ENCODE measurements around the gene AGA. TPM values are rescaled to one million over a fixed set of nuclear protein-coding genes. Genes with fewer than 3 reads are reported as not detected.

Gene AGA
- polyA plus RNA-seq, 4 donors: 29.9 to 40.4 (median 31.9) TPM

DNA sequence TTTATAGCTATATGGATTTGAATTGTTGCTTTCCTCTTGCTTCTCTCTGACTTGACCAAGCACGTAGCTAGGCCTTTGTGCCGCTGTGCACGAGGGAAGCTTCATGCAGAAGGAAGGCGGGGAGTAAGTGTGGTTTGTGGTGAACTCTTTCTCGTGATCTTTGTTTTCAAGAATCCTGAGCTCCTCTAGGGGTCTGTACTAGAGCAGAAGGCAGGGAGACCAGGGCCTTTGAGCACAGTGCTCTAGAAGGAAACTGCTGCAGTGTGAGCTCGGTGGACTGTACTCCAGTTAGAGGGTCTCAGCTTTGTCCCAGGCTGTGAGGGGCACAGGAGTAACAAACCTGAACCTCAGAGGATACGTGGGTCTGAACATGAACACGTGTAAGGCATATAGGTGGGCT is 49.0 kb downstream of the AGA start:
- DNase-seq (ENCODE audit: low read depth in 4 of 4, low spot score in 2 of 4): no peak

DNA sequence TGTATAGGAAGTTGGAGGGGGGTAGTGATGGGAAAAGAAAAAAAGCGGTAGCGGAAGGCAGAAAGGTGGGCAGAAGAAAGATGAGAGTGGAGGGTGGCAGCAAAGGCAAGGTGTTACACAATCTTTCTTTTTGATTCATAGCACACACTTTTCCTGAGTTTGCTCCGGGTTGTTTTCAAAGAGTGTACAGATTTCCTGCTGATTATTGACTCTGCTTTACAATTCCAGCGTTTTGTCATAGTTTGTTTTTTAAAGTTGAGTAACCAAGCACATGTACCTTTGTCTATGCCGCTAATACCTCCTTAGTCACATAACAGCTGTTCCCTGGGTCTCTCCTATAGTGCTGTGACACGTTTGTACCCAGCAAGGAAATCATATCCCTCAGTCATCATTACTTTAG is 50.3 kb downstream of the AGA start:
- no peak for DNase-seq (ENCODE audit: low read depth in 4 of 4, low spot score in 2 of 4)

DNA sequence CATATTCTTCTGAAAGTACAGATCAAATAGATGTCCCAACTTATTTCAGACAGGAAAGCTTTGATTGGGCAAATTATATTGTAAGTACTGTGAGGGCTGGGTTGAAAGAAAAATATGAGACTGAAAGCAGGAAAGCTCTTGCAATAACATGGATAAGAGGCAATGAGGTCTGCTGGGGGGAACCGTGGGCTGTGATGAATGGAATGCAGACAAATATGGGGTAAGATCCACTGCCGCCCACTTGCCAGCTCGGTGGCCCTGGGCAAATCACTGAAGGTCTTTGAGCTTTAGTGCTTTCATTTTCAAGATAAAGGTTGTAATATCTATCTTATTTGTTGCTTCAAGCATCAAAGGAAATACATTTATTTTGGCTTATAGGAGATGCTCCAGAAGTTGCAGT is 51.0 kb downstream of the AGA start:
- no peak for DNase-seq (ENCODE audit: low read depth in 4 of 4, low spot score in 2 of 4)

DNA sequence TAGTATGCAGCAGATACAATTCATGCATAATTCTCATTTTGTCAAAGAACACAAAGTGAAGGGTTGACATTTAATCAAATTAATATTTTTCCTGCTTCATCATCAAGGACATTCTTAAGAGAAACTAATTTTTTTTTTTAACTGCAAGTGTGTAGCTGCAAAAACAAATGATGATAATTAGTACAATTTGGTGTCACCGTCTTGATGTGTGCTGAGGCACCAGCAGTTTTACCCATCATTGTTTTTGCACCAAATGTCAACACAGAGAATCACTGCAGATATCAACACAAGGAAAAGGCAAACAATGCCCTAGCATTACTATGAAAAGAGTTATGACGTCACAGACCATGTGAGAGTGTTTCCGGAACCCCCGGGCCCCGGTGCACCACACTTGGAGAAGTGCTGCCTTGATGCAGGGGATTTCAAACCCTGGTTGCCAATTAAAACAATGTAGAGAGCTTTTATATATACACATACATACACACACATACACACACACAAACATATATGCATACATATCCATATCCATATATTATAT is 55.9 kb downstream of the AGA start:
- no peak for DNase-seq (ENCODE audit: low read depth in 4 of 4, low spot score in 2 of 4)

DNA sequence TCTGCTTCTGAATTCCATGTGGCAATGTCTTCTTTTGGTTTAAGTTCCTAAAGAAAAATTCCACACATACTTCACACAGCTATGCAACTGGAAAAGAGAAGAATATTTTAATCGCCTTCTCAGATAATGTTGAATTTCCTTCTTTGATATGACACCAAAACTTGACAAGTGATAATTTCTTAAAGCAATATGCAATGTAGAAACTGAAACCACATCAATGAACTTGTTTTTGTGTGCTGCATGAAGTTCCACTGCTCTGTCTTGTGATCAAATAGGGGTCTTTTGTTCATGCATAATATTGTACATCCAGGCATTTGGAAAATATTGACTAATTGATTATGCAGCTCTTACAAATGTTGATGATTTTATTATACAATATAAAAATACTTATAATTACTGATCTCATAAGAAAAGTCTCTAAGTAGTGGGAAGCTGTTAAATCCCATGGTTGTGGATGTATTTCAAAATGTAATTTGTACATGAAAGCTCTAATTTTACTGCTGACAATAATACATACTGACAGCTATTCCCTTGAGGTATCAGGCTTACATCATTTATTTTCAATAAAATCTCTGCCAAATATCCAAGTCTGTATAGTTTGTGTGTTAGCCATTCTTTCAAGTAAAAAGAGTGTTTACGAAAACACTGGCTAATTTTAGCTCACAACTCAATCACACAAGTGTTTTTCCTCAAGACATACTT is 56.5 kb downstream of the AGA start:
- no peak for DNase-seq (ENCODE audit: low read depth in 4 of 4, low spot score in 2 of 4)

DNA sequence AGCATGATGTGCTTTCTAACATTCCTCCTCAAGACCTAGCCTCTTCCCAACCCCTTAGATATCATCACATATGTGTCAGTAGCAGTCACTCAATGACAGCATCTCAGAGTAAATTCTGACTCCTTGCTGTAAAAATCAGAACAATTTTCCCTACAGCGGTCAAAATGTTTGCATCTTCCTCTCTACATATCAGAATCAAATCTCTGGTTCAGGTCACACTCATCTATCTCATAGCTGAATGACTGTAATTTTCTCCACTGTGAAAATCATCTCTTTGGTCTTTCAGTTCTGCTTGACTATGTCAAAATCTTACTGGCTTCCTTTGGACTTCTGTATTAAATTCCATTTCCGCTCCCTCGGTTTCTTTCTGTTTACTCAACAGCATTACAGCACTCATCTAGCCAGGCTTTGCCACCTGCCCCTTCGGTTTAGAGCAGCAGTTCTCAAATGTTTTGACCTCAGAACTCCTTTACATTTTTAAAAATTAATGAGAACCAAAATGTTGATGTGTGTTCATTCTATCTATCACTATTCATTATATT is 57.3 kb downstream of the AGA start:
- DNase-seq (ENCODE audit: low read depth in 4 of 4, low spot score in 2 of 4): no peak

DNA sequence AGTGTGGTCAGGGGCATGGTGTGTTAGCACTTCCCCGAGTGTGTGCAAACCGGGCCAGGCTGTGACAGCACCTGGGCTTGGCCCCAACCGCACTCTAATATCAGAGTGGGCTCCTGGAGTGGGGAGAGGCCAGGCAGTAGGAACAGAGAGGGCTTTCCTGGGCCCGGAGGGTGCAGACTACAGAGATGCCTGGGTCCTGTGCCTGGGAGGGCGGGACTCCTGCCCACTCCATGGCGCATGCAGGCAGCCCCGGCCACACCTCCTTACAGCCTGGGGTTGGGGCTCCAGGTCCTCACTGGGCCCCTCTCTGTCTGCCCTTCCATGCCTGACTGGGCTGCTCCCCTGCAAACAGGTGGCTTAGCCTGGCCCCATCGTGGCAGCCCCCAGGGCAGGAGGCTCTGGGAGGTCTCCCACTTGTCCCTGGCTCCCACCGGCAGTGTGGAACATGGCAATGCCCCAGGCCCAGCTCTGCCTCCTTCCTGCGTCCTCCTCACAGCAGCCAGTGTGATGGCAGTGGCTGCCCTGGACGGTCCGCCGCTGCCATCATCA is 60.4 kb downstream of the AGA start:
- no peak for DNase-seq (ENCODE audit: low read depth in 4 of 4, low spot score in 2 of 4)

Other genes with a start within 250 kb of the AGA start
- gene NEIL3, start 132.6 kb downstream of the AGA start, polyA plus RNA-seq (ENCODE audit: insufficient read length in 4 of 4): 1 to 10 TPM; 5.7 to 7.0 (median 6.0) TPM

Data from left renal cortex interstitium (tissue), 4 donors.